DOHH2 (cell line): Measurements from ENCODE around the gene AXIN1.

Source experiments
- CTCF ChIP-seq: fragments of 200-600 bp; sonication (generic); IDR thresholded peaks from one replicate; pipeline ENCODE4 v1.5.1; 2014; ENCODE audit warnings: antibody characterized with exemption, mild to moderate bottlenecking, low read depth, low read length; ENCODE audit not compliant: poor library complexity, severe bottlenecking
- EZH2phosphoT487 ChIP-seq: fragments of 200-600 bp; sonication (generic); IDR thresholded peaks from 2 replicates; pipeline ENCODE4 v1.6.1; 2017; ENCODE audit warnings: borderline replicate concordance, mild to moderate bottlenecking, antibody characterized with exemption, low read length, moderate library complexity, mixed read lengths

- no peak for TF ChIP-seq CTCF
- TF ChIP-seq EZH2phosphoT487: no peak
Measured at GRCh38 chr16:263182-263774, 89.2 kb downstream of the AXIN1 start.
